PC-9 (cell line): ENCODE measurements around the gene GPR32.
"Not testable (repeated sequence)": the region's sequence is repeated elsewhere in the genome, so short reads cannot be mapped to it uniquely, and the experiment has no call there.

Experiments
- CTCF ChIP-seq: fragments of 200-600 bp; sonication (generic); conservative IDR thresholded peaks from 2 replicates; pipeline ENCODE4 v1.6.1; 2017; ENCODE audit warnings: mixed run types, antibody characterized with exemption, mild to moderate bottlenecking, moderate library complexity
- EZH2 ChIP-seq: fragments of 200-600 bp; sonication (generic); IDR thresholded peaks from 2 replicates; pipeline ENCODE4 v1.8.0; 2017; ENCODE audit warnings: antibody characterized with exemption, low read depth

- not testable (repeated sequence) for TF ChIP-seq CTCF, EZH2
Observed at GRCh38 chr19:50767263-50767662, 3.0 kb upstream of the GPR32 start.
